Hepatocyte (in vitro differentiated cells): ENCODE results near the gene PIK3R6. TPM values are rescaled to one million over a fixed set of nuclear protein-coding genes. Genes with fewer than 3 reads are reported as not detected.

ENCODE experiments used
- DNase-seq: peaks from one replicate; pipeline ENCODE4 v3.0.0-alpha.2; 2016; ENCODE audit warnings: low spot score
- H2AFZ ChIP-seq: fragments of 200-600 bp; sonication (generic); 2 replicates; pipeline ENCODE4 v1.6.0; 2016; ENCODE audit warnings: antibody characterized with exemption, mild to moderate bottlenecking
- H3K27ac ChIP-seq: fragments of 200-600 bp; sonication (generic); 2 replicates; pipeline ENCODE4 v1.5.1; 2016; ENCODE audit warnings: mild to moderate bottlenecking
- H3K27me3 ChIP-seq: fragments of 200-600 bp; sonication (generic); 2 replicates; pipeline ENCODE4 v1.6.1; 2016
- H3K36me3 ChIP-seq: fragments of 200-600 bp; sonication (generic); replicated peaks from 2 replicates; pipeline ENCODE4 v1.5.1; 2016; ENCODE audit warnings: low read depth; ENCODE audit not compliant: insufficient read depth
- H3K4me1 ChIP-seq: fragments of 200-600 bp; sonication (generic); 2 replicates; pipeline ENCODE4 v1.5.1; 2016; ENCODE audit warnings: mild to moderate bottlenecking, moderate library complexity; ENCODE audit not compliant: insufficient read depth
- H3K4me2 ChIP-seq: fragments of 200-600 bp; sonication (generic); 2 replicates; pipeline ENCODE4 v1.6.0; 2016
- H3K4me3 ChIP-seq: fragments of 200-600 bp; sonication (generic); 2 replicates; pipeline ENCODE4 v1.5.1; 2016; ENCODE audit warnings: mild to moderate bottlenecking
- H3K79me2 ChIP-seq: fragments of 200-600 bp; sonication (generic); 2 replicates; pipeline ENCODE4 v1.6.0; 2017; ENCODE audit warnings: mild to moderate bottlenecking
- H3K9me2 ChIP-seq: fragments of 200-600 bp; sonication (generic); replicated peaks from 2 replicates; pipeline ENCODE4 v1.6.0; 2017; ENCODE audit warnings: mild to moderate bottlenecking; ENCODE audit not compliant: insufficient read depth
- H3K9me3 ChIP-seq: fragments of 200-600 bp; sonication (generic); 2 replicates; pipeline ENCODE4 v1.5.1; 2016; ENCODE audit warnings: low read depth, mild to moderate bottlenecking
- H4K20me1 ChIP-seq: fragments of 200-600 bp; sonication (generic); 2 replicates; pipeline ENCODE4 v1.6.0; 2016; ENCODE audit warnings: mild to moderate bottlenecking; ENCODE audit not compliant: insufficient read depth, poor library complexity, severe bottlenecking
- EZH2 ChIP-seq: fragments of 200-600 bp; sonication (generic); IDR thresholded peaks from 2 replicates; pipeline ENCODE4 v1.6.1; 2016; ENCODE audit warnings: antibody characterized with exemption, mild to moderate bottlenecking, borderline replicate concordance
- EZH2phosphoT487 ChIP-seq: fragments of 200-600 bp; sonication (generic); IDR thresholded peaks from one replicate; pipeline ENCODE4 v1.6.1; 2018; ENCODE audit warnings: antibody characterized with exemption, mild to moderate bottlenecking, low read depth, moderate library complexity; ENCODE audit not compliant: unreplicated experiment, severe bottlenecking
- WGBS: methylation state at CpG from one replicate; pipeline ENCODE4 v1.1.6; 2016; ENCODE audit warnings: low lambda C conversion rate; ENCODE audit errors: missing lambda C conversion rate; 5-methylcytosine and 5-hydroxymethylcytosine counted together
- polyA plus RNA-seq: library from polyadenylated mRNA; unstranded; fragments of >200 nt; fragmentation: Nextera tagmentation; extraction: Ambion mirVana; gene quantifications from 2 replicates; pipeline ENCODE4 v1.2.1, GENCODE V29; 2016
- total RNA-seq: library from RNA; depleted of rRNA; stranded (reverse); fragments of >200 nt; gene quantifications from 2 replicates; pipeline ENCODE4 v1.2.3, GENCODE V29; 2014
- TF ChIP-seq, protein P1 (sequence below): fragments of 200-600 bp; sonication (generic); IDR thresholded peaks from 2 replicates; pipeline ENCODE4 v1.5.1; 2016; ENCODE audit warnings: antibody characterized with exemption, mild to moderate bottlenecking; ENCODE audit not compliant: poor library complexity

The PIK3R6 gene
- total and polyA plus RNA-seq, 2 experiments from 2014 or later, result 0.07 to 0.10 TPM

GRCh38 chr17:8881606-8882005 is 14.1 kb upstream of the PIK3R6 start:
- H3K27me3 ChIP-seq, result peaks cover 7% of the 10 kb centered on the region
- no peak for DNase-seq
- 95% methylated on average over 7 of the region's 7 CpGs for WGBS
- no peak overlapping the region for H3K27ac ChIP-seq
- no peak overlapping the region for H2AFZ ChIP-seq
- H3K79me2 ChIP-seq, result no peaks in the 10 kb centered on the region
- H3K9me3 ChIP-seq, result no peaks in the 10 kb centered on the region
- no peak overlapping the region for H3K4me2 ChIP-seq
- H4K20me1 ChIP-seq, result no peaks in the 10 kb centered on the region
- no peaks in the 10 kb centered on the region for H3K36me3 ChIP-seq
- TF ChIP-seq EZH2phosphoT487, result no peak
- TF ChIP-seq, protein P1, sequence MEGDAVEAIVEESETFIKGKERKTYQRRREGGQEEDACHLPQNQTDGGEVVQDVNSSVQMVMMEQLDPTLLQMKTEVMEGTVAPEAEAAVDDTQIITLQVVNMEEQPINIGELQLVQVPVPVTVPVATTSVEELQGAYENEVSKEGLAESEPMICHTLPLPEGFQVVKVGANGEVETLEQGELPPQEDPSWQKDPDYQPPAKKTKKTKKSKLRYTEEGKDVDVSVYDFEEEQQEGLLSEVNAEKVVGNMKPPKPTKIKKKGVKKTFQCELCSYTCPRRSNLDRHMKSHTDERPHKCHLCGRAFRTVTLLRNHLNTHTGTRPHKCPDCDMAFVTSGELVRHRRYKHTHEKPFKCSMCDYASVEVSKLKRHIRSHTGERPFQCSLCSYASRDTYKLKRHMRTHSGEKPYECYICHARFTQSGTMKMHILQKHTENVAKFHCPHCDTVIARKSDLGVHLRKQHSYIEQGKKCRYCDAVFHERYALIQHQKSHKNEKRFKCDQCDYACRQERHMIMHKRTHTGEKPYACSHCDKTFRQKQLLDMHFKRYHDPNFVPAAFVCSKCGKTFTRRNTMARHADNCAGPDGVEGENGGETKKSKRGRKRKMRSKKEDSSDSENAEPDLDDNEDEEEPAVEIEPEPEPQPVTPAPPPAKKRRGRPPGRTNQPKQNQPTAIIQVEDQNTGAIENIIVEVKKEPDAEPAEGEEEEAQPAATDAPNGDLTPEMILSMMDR, result no peak
- H3K9me2 ChIP-seq, result no peaks in the 10 kb centered on the region
- no peaks in the 10 kb centered on the region for H3K4me1 ChIP-seq
- H3K4me3 ChIP-seq, result no peak overlapping the region

GRCh38 chr17:8880466-8880865 is 13.0 kb upstream of the PIK3R6 start:
- H3K36me3 ChIP-seq, result no peaks in the 10 kb centered on the region
- no peak for DNase-seq
- WGBS, result 91% methylated on average over 7 of the region's 7 CpGs

DNA sequence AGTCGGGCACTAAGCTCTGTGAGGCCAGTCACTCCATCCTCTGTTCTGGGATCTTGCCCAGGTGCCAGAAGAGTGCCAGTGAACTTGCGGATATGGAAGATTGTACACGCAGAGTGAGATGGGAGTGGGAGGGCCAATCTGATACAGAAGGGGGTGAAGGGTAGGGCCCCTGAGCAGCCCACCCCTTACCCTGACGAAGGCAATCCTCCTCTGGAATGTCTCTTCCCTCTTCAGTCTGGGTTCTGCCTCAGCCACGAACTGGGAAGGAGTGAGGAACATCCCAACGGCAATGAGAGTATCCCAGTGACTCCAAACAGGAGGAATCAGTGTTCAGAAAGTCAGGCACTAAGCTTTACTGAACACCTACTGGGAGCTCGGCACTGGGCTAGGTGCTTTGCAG is 11.9 kb upstream of the PIK3R6 start:
- Histone ChIP-seq H3K27ac (no peak overlapping the region), H3K4me1 (peaks cover 4% of the 10 kb centered on the region), H3K9me2 (no peaks in the 10 kb centered on the region), H3K79me2 (no peaks in the 10 kb centered on the region), H2AFZ (no peak overlapping the region), H3K4me3 (no peak overlapping the region), H4K20me1 (no peaks in the 10 kb centered on the region), H3K9me3 (no peaks in the 10 kb centered on the region), H3K27me3 (peaks cover 16% of the 10 kb centered on the region), H3K36me3 (no peaks in the 10 kb centered on the region), H3K4me2 (no peak overlapping the region)
- no peak for DNase-seq
- TF ChIP-seq, protein P1, result no peak
- TF ChIP-seq EZH2 (no peak), EZH2phosphoT487 (no peak)
- WGBS, result 79% methylated on average over 7 of the region's 7 CpGs

More at GRCh38 chr17:8880466-8880865, 13.0 kb upstream of the PIK3R6 start:
- TF ChIP-seq EZH2 (no peak), EZH2phosphoT487 (no peak)
- TF ChIP-seq, protein P1, result no peak
- no peak overlapping the region for H2AFZ ChIP-seq
- H3K4me2 ChIP-seq, result no peak overlapping the region
- H3K79me2 ChIP-seq, result no peaks in the 10 kb centered on the region
- H3K27me3 ChIP-seq, result peaks cover 10% of the 10 kb centered on the region
- H3K9me3 ChIP-seq, result no peaks in the 10 kb centered on the region
- H3K4me3 ChIP-seq, result no peak overlapping the region
- no peaks in the 10 kb centered on the region for H3K4me1 ChIP-seq
- no peaks in the 10 kb centered on the region for H4K20me1 ChIP-seq
- H3K27ac ChIP-seq, result no peak overlapping the region
- H3K9me2 ChIP-seq, result no peaks in the 10 kb centered on the region

DNA sequence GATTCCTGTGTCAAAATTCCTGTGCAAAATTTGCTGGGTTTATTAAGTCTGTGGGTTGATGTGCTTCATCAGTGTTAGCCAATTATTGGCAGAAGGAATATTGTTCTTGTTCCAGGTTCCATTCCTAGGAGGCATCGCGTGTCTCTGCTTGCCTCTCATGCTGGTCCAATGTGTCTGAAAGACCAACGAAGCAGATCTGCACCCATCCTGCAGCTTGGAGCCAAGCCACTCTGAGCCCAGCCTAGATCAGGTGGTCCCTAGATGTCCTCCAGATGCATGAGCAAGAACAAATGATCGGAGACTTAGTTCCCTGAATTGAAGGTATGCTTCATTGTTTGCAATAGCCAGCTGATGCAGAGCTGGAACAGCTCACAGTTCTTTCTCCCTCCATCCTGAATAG is 10.5 kb upstream of the PIK3R6 start:
- no peak overlapping the region for H3K4me3 ChIP-seq
- 89% methylated on average over 4 of the region's 4 CpGs for WGBS
- peaks cover 4% of the 10 kb centered on the region for H3K4me1 ChIP-seq
- H3K9me3 ChIP-seq, result no peaks in the 10 kb centered on the region
- no peaks in the 10 kb centered on the region for H3K79me2 ChIP-seq
- no peak overlapping the region for H3K27ac ChIP-seq
- H3K9me2 ChIP-seq, result no peaks in the 10 kb centered on the region
- H3K27me3 ChIP-seq, result peaks cover 17% of the 10 kb centered on the region
- H4K20me1 ChIP-seq, result no peaks in the 10 kb centered on the region
- no peak overlapping the region for H2AFZ ChIP-seq
- no peak for DNase-seq
- no peak for TF ChIP-seq EZH2
- TF ChIP-seq EZH2phosphoT487, result no peak
- TF ChIP-seq, protein P1, result no peak
- no peak overlapping the region for H3K4me2 ChIP-seq
- H3K36me3 ChIP-seq, result no peaks in the 10 kb centered on the region
